ENCODE data around the gene THRB.

GRCh38 chr3:24154013-24154695, 340.5 kb downstream of the THRB start:
- TF ChIP-seq CTCF (IDR thresholded peaks at IDR 0.05; ENCODE audit: insufficient read depth, low read length, poor library complexity, severe bottlenecking) (no peak), EZH2phosphoT487 (conservative IDR thresholded peaks at IDR 0.05; ENCODE audit: low read length) (no peak)

Data from SU-DHL-6 (cell line).